Measurements from ENCODE around the gene RIMBP2.

The RIMBP2 gene

DNA sequence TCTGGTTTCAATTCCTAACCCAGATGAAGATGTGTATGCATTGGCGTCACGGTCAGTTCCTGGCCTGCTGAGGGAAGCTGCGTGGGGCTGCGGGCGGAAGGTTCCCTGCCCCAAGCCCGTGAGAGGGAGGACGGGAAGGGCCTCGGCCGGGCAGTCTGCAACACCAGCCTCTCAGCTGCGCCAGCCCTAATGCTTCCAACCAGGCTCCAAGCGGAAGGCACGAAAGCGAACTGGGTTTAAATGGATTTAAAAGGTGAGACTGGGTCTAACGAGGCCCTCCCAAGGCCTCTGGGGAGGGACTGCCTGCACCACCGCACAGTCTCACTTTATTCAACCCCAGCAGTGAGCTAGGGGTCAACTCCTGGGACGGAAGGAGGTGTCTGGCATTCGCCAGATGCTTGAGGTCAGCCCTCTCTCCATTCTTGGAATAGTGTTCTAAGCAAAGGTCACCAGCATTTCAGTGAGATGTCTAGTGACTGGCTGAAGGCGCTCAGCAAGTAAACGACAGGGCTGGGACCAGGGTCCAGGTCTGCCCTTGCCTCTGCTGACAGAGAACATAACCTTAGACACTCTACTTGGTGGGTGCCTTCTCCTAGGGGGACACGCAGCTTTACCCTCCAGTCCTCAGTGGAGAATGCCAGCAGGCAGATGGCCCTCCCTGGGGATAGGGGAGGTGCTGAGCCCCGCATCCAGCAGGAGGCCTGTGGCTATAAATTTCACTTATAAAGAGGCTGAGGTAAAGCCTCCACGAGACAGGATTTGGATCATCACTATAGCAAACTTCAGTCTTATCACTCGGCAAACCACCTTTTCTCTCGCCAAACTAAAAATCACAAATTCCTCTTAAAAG lies 286.2 kb downstream of the RIMBP2 start:
- Histone ChIP-seq H3K9ac (ENCODE audit: low read depth, low read length) (no peak overlapping the region), H4K20me1 (ENCODE audit: insufficient read depth, low read length) (no peaks in the 10 kb centered on the region), H3K27ac (ENCODE audit: low read length) (no peak overlapping the region), H3K36me3 (ENCODE audit: insufficient read depth, low read length) (no peaks in the 10 kb centered on the region), H3K4me2 (ENCODE audit: insufficient read depth, low read length) (no peak overlapping the region), H3K4me1 (ENCODE audit: insufficient read depth, low read length) (no peaks in the 10 kb centered on the region), H3K27me3 (ENCODE audit: insufficient read depth, low read length, poor library complexity) (no peaks in the 10 kb centered on the region), H3K4me3 (ENCODE audit: low read depth in 1 of 2, low read length in 2 of 2) (no peak overlapping the region), H3K9me3 (ENCODE audit: insufficient read depth, low read length, severe bottlenecking) (no peaks in the 10 kb centered on the region), H2AFZ (ENCODE audit: low read depth, low read length) (no peak overlapping the region), H3K79me2 (ENCODE audit: insufficient read depth, low read length) (no peaks in the 10 kb centered on the region)
- no peak for ATAC-seq (ENCODE audit: insufficient read depth, low read depth)
- no peak for TF ChIP-seq EZH2 (IDR thresholded peaks at IDR 0.05; ENCODE audit: borderline replicate concordance, low read depth, low read length, severe bottlenecking)
- TF ChIP-seq, protein P1, sequence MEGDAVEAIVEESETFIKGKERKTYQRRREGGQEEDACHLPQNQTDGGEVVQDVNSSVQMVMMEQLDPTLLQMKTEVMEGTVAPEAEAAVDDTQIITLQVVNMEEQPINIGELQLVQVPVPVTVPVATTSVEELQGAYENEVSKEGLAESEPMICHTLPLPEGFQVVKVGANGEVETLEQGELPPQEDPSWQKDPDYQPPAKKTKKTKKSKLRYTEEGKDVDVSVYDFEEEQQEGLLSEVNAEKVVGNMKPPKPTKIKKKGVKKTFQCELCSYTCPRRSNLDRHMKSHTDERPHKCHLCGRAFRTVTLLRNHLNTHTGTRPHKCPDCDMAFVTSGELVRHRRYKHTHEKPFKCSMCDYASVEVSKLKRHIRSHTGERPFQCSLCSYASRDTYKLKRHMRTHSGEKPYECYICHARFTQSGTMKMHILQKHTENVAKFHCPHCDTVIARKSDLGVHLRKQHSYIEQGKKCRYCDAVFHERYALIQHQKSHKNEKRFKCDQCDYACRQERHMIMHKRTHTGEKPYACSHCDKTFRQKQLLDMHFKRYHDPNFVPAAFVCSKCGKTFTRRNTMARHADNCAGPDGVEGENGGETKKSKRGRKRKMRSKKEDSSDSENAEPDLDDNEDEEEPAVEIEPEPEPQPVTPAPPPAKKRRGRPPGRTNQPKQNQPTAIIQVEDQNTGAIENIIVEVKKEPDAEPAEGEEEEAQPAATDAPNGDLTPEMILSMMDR (IDR thresholded peaks at IDR 0.05; ENCODE audit: borderline replicate concordance, extremely low read depth, low read length, poor library complexity, severe bottlenecking) = no peak
- DNase-seq = no peak

- H3K9me3 ChIP-seq (ENCODE audit: insufficient read depth, low read length, severe bottlenecking) = no peaks in the 10 kb centered on the region
- no peak overlapping the region for H2AFZ ChIP-seq (ENCODE audit: low read depth, low read length)
- no peaks in the 10 kb centered on the region for H3K79me2 ChIP-seq (ENCODE audit: insufficient read depth, low read length)
- no peaks in the 10 kb centered on the region for H3K4me1 ChIP-seq (ENCODE audit: insufficient read depth, low read length)
- TF ChIP-seq, protein P1 (IDR thresholded peaks at IDR 0.05; ENCODE audit: borderline replicate concordance, extremely low read depth, low read length, poor library complexity, severe bottlenecking) = no peak
- TF ChIP-seq EZH2 (IDR thresholded peaks at IDR 0.05; ENCODE audit: borderline replicate concordance, low read depth, low read length, severe bottlenecking) = no peak
- no peak overlapping the region for H3K9ac ChIP-seq (ENCODE audit: low read depth, low read length)
- DNase-seq (no peak), ATAC-seq (ENCODE audit: insufficient read depth, low read depth) (no peak)
- H3K27ac ChIP-seq (ENCODE audit: low read length) = no peak overlapping the region
- H3K4me3 ChIP-seq (ENCODE audit: low read depth in 1 of 2, low read length in 2 of 2) = no peak overlapping the region
- H3K36me3 ChIP-seq (ENCODE audit: insufficient read depth, low read length) = no peaks in the 10 kb centered on the region
- H4K20me1 ChIP-seq (ENCODE audit: insufficient read depth, low read length) = no peaks in the 10 kb centered on the region
- H3K4me2 ChIP-seq (ENCODE audit: insufficient read depth, low read length) = no peak overlapping the region
- no peaks in the 10 kb centered on the region for H3K27me3 ChIP-seq (ENCODE audit: insufficient read depth, low read length, poor library complexity)
These were observed 288.0 kb downstream of the RIMBP2 start for GRCh38 chr12:130428116-130428515.

- ATAC-seq (ENCODE audit: insufficient read depth, low read depth) (no peak), DNase-seq (no peak)
- TF ChIP-seq, protein P1 (IDR thresholded peaks at IDR 0.05; ENCODE audit: borderline replicate concordance, extremely low read depth, low read length, poor library complexity, severe bottlenecking) = no peak
- TF ChIP-seq EZH2 (IDR thresholded peaks at IDR 0.05; ENCODE audit: borderline replicate concordance, low read depth, low read length, severe bottlenecking) = no peak
- no peak overlapping the region for H3K4me3 ChIP-seq (ENCODE audit: low read depth in 1 of 2, low read length in 2 of 2)
- no peaks in the 10 kb centered on the region for H3K4me1 ChIP-seq (ENCODE audit: insufficient read depth, low read length)
- H3K9ac ChIP-seq (ENCODE audit: low read depth, low read length) = no peak overlapping the region
- no peaks in the 10 kb centered on the region for H3K79me2 ChIP-seq (ENCODE audit: insufficient read depth, low read length)
- H4K20me1 ChIP-seq (ENCODE audit: insufficient read depth, low read length) = no peaks in the 10 kb centered on the region
- H3K27ac ChIP-seq (ENCODE audit: low read length) = no peak overlapping the region
- no peaks in the 10 kb centered on the region for H3K27me3 ChIP-seq (ENCODE audit: insufficient read depth, low read length, poor library complexity)
- no peak overlapping the region for H2AFZ ChIP-seq (ENCODE audit: low read depth, low read length)
- no peak overlapping the region for H3K4me2 ChIP-seq (ENCODE audit: insufficient read depth, low read length)
- H3K36me3 ChIP-seq (ENCODE audit: insufficient read depth, low read length) = no peaks in the 10 kb centered on the region
- H3K9me3 ChIP-seq (ENCODE audit: insufficient read depth, low read length, severe bottlenecking) = no peaks in the 10 kb centered on the region
These were observed 288.7 kb downstream of the RIMBP2 start for GRCh38 chr12:130427381-130427887.
